Vagina (tissue), 2 donors: ENCODE data around the gene MMP23B. TPM values are rescaled to one million over a fixed set of nuclear protein-coding genes. Genes with fewer than 3 reads are reported as not detected.

Source experiments
- DNase-seq, 2 donors: peaks; one replicate each; pipeline ENCODE4 v3.0.0-alpha.2; 2017; ENCODE audit errors: extremely low spot score in 2 of 2
- H3K27ac ChIP-seq: fragments of 200-600 bp; sonication (generic); one replicate; pipeline ENCODE4 v1.5.1; 2019
- H3K27me3 ChIP-seq: fragments of 200-600 bp; sonication (generic); one replicate; pipeline ENCODE4 v1.5.1; 2019
- H3K36me3 ChIP-seq, 2 donors: fragments of 200-600 bp; sonication (generic); one replicate each; pipeline ENCODE4 v1.5.1; 2017 to 2019
- H3K4me1 ChIP-seq: fragments of 200-600 bp; sonication (generic); one replicate; pipeline ENCODE4 v1.5.1; 2019
- H3K4me3 ChIP-seq, 2 donors: fragments of 200-600 bp; sonication (generic); 1 replicate in 1 of 2; 2 replicates in 1 of 2; pipeline ENCODE4 v1.5.1; 2016 to 2019
- H3K9me3 ChIP-seq: fragments of 200-600 bp; sonication (generic); one replicate; pipeline ENCODE4 v1.5.1; 2019
- CTCF ChIP-seq, 3 experiments: fragments of 450-650 bp in 2 of 3; fragments of 200-600 bp in 1 of 3; sonication (generic) in 1 of 3; IDR thresholded peaks; one replicate each; pipeline ENCODE4 v1.5.1; 2017 to 2019; ENCODE audit warnings: antibody characterized with exemption in 3 of 3, mild to moderate bottlenecking in 2 of 3, moderate library complexity in 2 of 3
- POLR2A ChIP-seq, 2 donors: fragments of 450-650 bp; IDR thresholded peaks; one replicate each; pipeline ENCODE4 v1.6.1; 2017; ENCODE audit warnings: antibody characterized with exemption in 2 of 2, mild to moderate bottlenecking in 2 of 2, moderate library complexity in 2 of 2
- POLR2AphosphoS5 ChIP-seq, 2 donors: sonication (generic); formaldehyde crosslinking; IDR thresholded peaks; one replicate each; pipeline ENCODE4 v1.9.0; 2017; ENCODE audit warnings: antibody characterized with exemption in 2 of 2, mild to moderate bottlenecking in 2 of 2, low read depth in 1 of 2; ENCODE audit not compliant: insufficient read depth in 1 of 2
- intact Hi-C: fragments of 100-400 bp; cut with DNase I; formaldehyde crosslinking; loops from one replicate; pipeline ENCODE4 v1.15.1; 2023
- total RNA-seq: library from RNA; depleted of rRNA; stranded (reverse); fragments of >200 nt; gene quantifications from one replicate; pipeline ENCODE4 v1.2.3, GENCODE V29; 2016

The MMP23B gene
- total RNA-seq, 1 donor from 2014 or later = 42.7 TPM

- no peaks in the 10 kb centered on the region for H3K27me3 ChIP-seq
- TF ChIP-seq CTCF (IDR thresholded peaks at IDR 0.05) (no peak), POLR2AphosphoS5 (IDR thresholded peaks at IDR 0.05; ENCODE audit: insufficient read depth in 1 of 2, low read depth in 1 of 2) (no peak), POLR2A (IDR thresholded peaks at IDR 0.05) (no peak)
Observed at GRCh38 chr1:1603671-1604373, 28.2 kb upstream of the MMP23B start.

GRCh38 chr1:1604374-1605033 is 27.5 kb upstream of the MMP23B start:
- TF ChIP-seq CTCF (IDR thresholded peaks at IDR 0.05) (no peak), POLR2A (IDR thresholded peaks at IDR 0.05) (no peak), POLR2AphosphoS5 (IDR thresholded peaks at IDR 0.05; ENCODE audit: insufficient read depth in 1 of 2, low read depth in 1 of 2) (no peak)
- DNase-seq = no peak
- no peaks in the 10 kb centered on the region for H3K9me3 ChIP-seq
- H3K4me3 ChIP-seq = no peak overlapping the region
- no peak overlapping the region for H3K27ac ChIP-seq
- H3K27me3 ChIP-seq = no peaks in the 10 kb centered on the region
- intact Hi-C loops = no loop called here
- no peaks in the 10 kb centered on the region for H3K36me3 ChIP-seq
- peaks cover 4% of the 10 kb centered on the region for H3K4me1 ChIP-seq

More at GRCh38 chr1:1603671-1604373, 28.2 kb upstream of the MMP23B start:
- no peaks in the 10 kb centered on the region for H3K36me3 ChIP-seq
- no peak overlapping the region for H3K27ac ChIP-seq
- peaks cover 9% of the 10 kb centered on the region for H3K4me1 ChIP-seq
- no peaks in the 10 kb centered on the region for H3K9me3 ChIP-seq
- DNase-seq = no peak
- intact Hi-C loops = no loop called here
- no peak overlapping the region for H3K4me3 ChIP-seq

- no peaks in the 10 kb centered on the region for H3K27me3 ChIP-seq
- intact Hi-C loops = no loop called here
- TF ChIP-seq POLR2A (IDR thresholded peaks at IDR 0.05) (no peak), POLR2AphosphoS5 (IDR thresholded peaks at IDR 0.05; ENCODE audit: insufficient read depth in 1 of 2, low read depth in 1 of 2) (no peak), CTCF (IDR thresholded peaks at IDR 0.05) (no peak)
Observed at GRCh38 chr1:1605034-1605591, 26.9 kb upstream of the MMP23B start.

GRCh38 chr1:1605724-1606123 is 26.2 kb upstream of the MMP23B start:
- no peak for TF ChIP-seq POLR2A (IDR thresholded peaks at IDR 0.05)
- TF ChIP-seq CTCF (IDR thresholded peaks at IDR 0.05) = no peak
- no peak for TF ChIP-seq POLR2AphosphoS5 (IDR thresholded peaks at IDR 0.05; ENCODE audit: insufficient read depth in 1 of 2, low read depth in 1 of 2)
- Histone ChIP-seq H3K4me1 (no peaks in the 10 kb centered on the region), H3K36me3 (no peaks in the 10 kb centered on the region), H3K27ac (no peak overlapping the region), H3K27me3 (no peaks in the 10 kb centered on the region), H3K9me3 (no peaks in the 10 kb centered on the region), H3K4me3 (no peak overlapping the region)
- intact Hi-C loops = no loop called here
- no peak for DNase-seq

More at GRCh38 chr1:1605034-1605591, 26.9 kb upstream of the MMP23B start:
- DNase-seq = no peak
- H3K27ac ChIP-seq = no peak overlapping the region
- H3K4me1 ChIP-seq = peaks cover 4% of the 10 kb centered on the region
- no peaks in the 10 kb centered on the region for H3K9me3 ChIP-seq
- H3K4me3 ChIP-seq = no peak overlapping the region
- no peaks in the 10 kb centered on the region for H3K36me3 ChIP-seq

- Histone ChIP-seq H3K27ac (no peak overlapping the region), H3K4me1 (no peaks in the 10 kb centered on the region), H3K36me3 (no peaks in the 10 kb centered on the region), H3K4me3 (no peak overlapping the region), H3K27me3 (no peaks in the 10 kb centered on the region), H3K9me3 (no peaks in the 10 kb centered on the region)
- no peak for DNase-seq
- TF ChIP-seq POLR2AphosphoS5 (IDR thresholded peaks at IDR 0.05; ENCODE audit: insufficient read depth in 1 of 2, low read depth in 1 of 2) = no peak
- TF ChIP-seq POLR2A (IDR thresholded peaks at IDR 0.05) = no peak
- intact Hi-C loops = no loop called here
Observed at GRCh38 chr1:1606232-1606631, 25.7 kb upstream of the MMP23B start.
